HCT116 (cell line): ENCODE results near the gene MGRN1.

Experiments
- ATF3 ChIP-seq: IDR thresholded peaks from 2 replicates; pipeline ENCODE4 v1.6.1; 2012
- CBX3 ChIP-seq: IDR thresholded peaks from 2 replicates; pipeline ENCODE4 v1.6.1; 2012; ENCODE audit warnings: low read depth
- CEBPB ChIP-seq: IDR thresholded peaks from 2 replicates; pipeline ENCODE4 v1.6.1; 2012; ENCODE audit warnings: low read depth
- EZH2 ChIP-seq: fragments of 200-600 bp; sonication (generic); IDR thresholded peaks from 2 replicates; pipeline ENCODE4 v1.6.1; 2017; ENCODE audit warnings: antibody characterized with exemption, mixed run types
- POLR2A ChIP-seq: IDR thresholded peaks from 2 replicates; pipeline ENCODE4 v1.7.0; 2011; ENCODE audit warnings: borderline replicate concordance; ENCODE audit not compliant: insufficient read depth, insufficient read length; ENCODE audit errors: extremely low read depth
- POLR2AphosphoS5 ChIP-seq: IDR thresholded peaks from 2 replicates; pipeline ENCODE4 v1.6.1; 2011; ENCODE audit warnings: mild to moderate bottlenecking, low read depth, low read length, moderate library complexity
- RAD21 ChIP-seq: IDR thresholded peaks from 2 replicates; pipeline ENCODE4 v1.6.1; 2012; ENCODE audit warnings: low read depth, mild to moderate bottlenecking
- SIN3A ChIP-seq: IDR thresholded peaks from 2 replicates; pipeline ENCODE4 v1.6.1; 2012; ENCODE audit warnings: low read depth
- YY1 ChIP-seq: IDR thresholded peaks from 2 replicates; pipeline ENCODE4 v1.6.1; 2011; ENCODE audit warnings: low read length, low read depth, moderate library complexity, mild to moderate bottlenecking; ENCODE audit not compliant: insufficient replicate concordance; ENCODE audit errors: extremely low read depth
- ZFX ChIP-seq: fragments of 450-650 bp; IDR thresholded peaks from 2 replicates; pipeline ENCODE4 v1.6.1; 2017
- TF ChIP-seq, protein P1 (sequence below), 3 experiments: fragments of 200-600 bp in 1 of 3; sonication (generic) in 1 of 3; IDR thresholded peaks in 2 of 3; conservative IDR thresholded peaks in 1 of 3; 2 replicates each; pipeline ENCODE4 v1.5.1; 2012 to 2017; ENCODE audit warnings: low read depth in 2 of 3, low read length in 2 of 3, antibody characterized with exemption in 1 of 3, borderline replicate concordance in 1 of 3, control low read depth in 1 of 3, mild to moderate bottlenecking in 1 of 3, mixed read lengths in 1 of 3, mixed run types in 1 of 3, moderate library complexity in 1 of 3; ENCODE audit not compliant: insufficient read depth in 1 of 3

GRCh38 chr16:4700380-4700996, 75.9 kb downstream of the MGRN1 start:
- TF ChIP-seq ATF3 (no peak), EZH2 (no peak), POLR2AphosphoS5 (no peak), YY1 (no peak), CEBPB (no peak), POLR2A (no peak), RAD21 (no peak), ZFX (no peak), CBX3 (no peak), SIN3A (no peak)
- TF ChIP-seq, protein P1, sequence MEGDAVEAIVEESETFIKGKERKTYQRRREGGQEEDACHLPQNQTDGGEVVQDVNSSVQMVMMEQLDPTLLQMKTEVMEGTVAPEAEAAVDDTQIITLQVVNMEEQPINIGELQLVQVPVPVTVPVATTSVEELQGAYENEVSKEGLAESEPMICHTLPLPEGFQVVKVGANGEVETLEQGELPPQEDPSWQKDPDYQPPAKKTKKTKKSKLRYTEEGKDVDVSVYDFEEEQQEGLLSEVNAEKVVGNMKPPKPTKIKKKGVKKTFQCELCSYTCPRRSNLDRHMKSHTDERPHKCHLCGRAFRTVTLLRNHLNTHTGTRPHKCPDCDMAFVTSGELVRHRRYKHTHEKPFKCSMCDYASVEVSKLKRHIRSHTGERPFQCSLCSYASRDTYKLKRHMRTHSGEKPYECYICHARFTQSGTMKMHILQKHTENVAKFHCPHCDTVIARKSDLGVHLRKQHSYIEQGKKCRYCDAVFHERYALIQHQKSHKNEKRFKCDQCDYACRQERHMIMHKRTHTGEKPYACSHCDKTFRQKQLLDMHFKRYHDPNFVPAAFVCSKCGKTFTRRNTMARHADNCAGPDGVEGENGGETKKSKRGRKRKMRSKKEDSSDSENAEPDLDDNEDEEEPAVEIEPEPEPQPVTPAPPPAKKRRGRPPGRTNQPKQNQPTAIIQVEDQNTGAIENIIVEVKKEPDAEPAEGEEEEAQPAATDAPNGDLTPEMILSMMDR (IDR thresholded peaks at IDR 0.05 in 2 of 3, conservative IDR thresholded peaks at IDR 0.05 in 1 of 3; ENCODE audit: borderline replicate concordance in 1 of 3, insufficient read depth in 1 of 3, low read depth in 2 of 3, low read length in 2 of 3) = no peak
